HG03097 (cell line): ENCODE results near the gene BCL11B.

ENCODE experiments used
- ATAC-seq: cut with Tn5 transposase; IDR thresholded peaks from one replicate; pipeline ENCODE4 v1.9.1; 2021; ENCODE audit not compliant: unreplicated experiment, low FRiP score

Gene BCL11B

DNA sequence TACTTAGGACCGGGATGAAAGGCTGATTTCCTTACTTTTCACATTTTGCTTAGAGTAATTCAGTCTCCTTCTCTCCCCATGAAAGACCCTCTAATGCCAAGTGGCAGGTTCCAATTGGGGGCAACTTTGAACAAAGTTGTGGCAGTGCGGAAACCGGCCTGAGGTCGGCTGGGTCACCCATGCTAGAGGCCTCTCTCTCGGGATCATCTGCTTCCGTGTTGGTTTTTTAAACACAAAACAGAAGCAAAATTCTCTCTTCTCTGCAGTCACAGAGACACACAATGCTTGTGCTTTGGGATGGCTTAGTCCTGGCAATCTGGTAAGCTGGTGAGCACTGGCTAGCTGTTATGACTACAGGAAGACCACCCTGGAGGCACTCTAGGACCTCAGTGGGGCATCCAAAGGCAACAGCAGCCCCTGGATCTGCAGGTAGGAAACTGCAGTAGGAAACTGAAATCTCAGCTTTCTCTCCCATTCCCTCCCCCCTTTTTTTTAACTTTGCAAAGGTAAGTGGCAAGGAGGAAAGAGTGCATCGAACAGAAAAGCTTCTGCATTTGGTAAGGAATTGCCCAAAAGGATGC is 102.1 kb downstream of the BCL11B start:
- no peak for ATAC-seq

GRCh38 chr14:99168330-99168729 is 103.7 kb downstream of the BCL11B start:
- ATAC-seq = no peak

DNA sequence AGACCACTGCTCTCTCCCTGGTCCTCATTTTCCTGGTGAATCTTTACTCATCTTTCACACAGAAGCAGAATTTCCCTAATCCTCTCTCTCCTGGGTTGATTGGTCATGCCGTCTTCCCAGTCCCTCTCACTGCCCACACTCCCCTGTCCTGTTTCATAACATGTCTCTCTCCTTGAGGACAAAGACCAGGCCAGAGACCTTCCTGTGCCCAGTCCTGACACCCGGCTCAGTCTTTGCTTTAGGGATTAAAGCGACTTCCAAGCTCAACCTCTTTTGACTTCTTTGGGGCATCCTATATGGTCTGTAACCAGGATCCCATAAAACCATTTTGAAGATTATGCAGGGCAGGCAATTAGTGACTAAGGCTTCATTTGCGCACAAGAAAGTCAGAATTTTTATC is 105.5 kb downstream of the BCL11B start:
- no peak for ATAC-seq

DNA sequence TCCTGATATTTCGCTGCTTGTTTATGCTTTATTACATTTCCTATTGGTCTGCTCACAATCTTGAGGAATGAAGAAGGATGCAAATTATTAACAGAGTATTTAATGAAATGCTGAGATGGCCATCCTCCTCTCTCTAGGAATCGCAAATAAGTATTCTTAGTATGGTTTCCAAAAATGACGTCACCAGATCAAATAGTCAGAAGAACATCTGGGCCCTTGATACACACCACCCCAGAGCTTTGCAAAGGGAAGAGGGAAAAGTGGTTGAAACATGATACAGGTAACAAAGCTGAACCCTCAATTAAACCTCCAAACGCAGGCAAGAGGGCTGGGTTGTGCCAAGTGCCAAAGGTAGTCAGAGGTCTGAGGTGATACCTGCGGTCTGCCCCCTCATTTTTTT is 107.3 kb downstream of the BCL11B start:
- no peak for ATAC-seq

DNA sequence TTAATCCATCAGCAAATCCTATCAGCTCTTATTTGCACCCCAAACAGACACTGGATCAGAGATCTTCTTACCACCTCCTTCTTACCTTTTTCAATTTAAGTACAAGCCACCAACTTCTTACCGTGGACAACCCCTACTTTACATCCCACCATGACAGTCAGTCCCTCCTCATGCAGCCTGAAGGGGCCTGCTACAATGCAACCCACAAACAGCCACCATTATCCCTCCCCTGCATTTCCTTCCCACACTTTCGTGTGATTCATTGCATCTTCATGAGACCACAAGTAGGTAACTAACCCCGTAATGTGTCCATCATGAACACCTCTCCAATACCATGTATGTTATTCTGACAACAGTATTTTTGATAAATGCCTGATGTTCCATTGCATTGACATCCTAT is 108.6 kb downstream of the BCL11B start:
- no peak for ATAC-seq

DNA sequence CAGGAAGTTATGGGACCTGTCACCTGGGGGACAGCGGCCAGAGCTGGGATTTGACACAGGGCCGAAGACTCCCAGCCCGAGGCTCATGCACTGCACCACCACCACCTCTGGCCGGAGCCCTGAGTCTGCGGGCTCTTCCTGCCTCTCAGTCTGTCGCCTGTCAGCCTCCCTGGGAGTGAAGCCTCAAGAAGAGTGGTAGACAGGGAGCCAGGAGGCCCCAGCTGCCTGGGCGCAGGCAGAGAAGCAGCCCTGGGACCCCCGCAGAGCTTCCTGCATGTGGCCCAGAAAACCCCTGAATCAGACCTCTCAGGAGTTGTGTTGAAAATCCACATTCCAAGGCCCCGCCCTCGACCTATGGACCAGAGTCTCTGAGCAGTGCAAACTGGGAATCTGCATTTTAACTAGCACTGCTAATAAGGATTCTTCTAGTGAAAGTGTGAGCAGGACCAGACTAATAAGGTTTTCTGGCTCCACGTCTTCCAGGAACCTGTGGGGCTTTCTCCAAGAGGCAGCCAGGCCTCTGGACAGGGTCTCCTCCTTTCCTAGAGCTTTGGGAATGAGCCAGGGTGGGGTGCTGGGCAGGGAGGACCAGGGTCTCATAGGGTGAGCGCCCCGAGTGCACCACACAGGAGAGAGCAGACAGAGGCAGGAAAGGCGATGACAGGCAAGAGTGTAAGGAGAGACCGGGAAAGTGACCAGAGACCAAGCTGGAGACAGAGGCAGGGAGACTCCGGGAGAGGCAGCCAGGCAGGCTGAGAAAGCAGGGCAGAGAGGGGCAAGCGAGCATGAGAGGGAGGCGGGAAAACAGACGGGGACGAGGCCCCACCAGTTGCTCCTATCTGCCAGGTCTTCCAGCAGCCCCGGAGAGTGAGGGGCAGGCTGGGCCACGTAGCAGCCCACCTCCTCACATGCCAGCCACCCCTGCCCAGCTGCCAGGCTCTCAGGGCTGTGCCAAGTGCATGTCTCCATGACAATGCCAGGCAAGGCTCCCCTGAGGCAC is 112.4 kb downstream of the BCL11B start:
- no peak for ATAC-seq

GRCh38 chr14:99158646-99159165 is 113.3 kb downstream of the BCL11B start:
- ATAC-seq = no peak

GRCh38 chr14:99158150-99158549 is 113.8 kb downstream of the BCL11B start:
- ATAC-seq = no peak

GRCh38 chr14:99157676-99158075 is 114.3 kb downstream of the BCL11B start:
- no peak for ATAC-seq

DNA sequence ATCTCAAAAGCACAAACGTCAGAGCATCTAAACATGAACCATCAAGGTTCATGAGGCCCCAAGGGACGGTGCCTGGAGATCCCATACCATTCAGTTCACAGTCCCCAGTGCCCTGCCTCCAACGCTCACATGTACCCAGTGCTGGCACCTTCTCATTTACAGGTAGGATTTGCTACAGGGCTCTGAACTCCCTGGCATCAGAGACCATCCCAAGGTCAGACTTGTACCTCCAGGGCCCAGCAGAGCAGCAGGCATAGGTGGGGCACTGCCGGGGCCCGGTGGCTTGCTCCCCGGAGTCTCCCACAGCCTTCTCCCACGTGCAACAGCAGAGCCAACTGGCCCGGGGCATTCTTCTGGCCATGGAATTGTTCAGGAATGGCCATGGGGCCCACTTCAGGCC is 114.8 kb downstream of the BCL11B start:
- no peak for ATAC-seq

GRCh38 chr14:99156814-99157213 is 115.2 kb downstream of the BCL11B start:
- no peak for ATAC-seq

- ATAC-seq = no peak
Measured at GRCh38 chr14:99156090-99156425, 115.9 kb downstream of the BCL11B start.

- no peak for ATAC-seq
Measured at GRCh38 chr14:99155173-99156089, 116.6 kb downstream of the BCL11B start.

- no peak for ATAC-seq
Measured at GRCh38 chr14:99150236-99150635, 121.8 kb downstream of the BCL11B start.

DNA sequence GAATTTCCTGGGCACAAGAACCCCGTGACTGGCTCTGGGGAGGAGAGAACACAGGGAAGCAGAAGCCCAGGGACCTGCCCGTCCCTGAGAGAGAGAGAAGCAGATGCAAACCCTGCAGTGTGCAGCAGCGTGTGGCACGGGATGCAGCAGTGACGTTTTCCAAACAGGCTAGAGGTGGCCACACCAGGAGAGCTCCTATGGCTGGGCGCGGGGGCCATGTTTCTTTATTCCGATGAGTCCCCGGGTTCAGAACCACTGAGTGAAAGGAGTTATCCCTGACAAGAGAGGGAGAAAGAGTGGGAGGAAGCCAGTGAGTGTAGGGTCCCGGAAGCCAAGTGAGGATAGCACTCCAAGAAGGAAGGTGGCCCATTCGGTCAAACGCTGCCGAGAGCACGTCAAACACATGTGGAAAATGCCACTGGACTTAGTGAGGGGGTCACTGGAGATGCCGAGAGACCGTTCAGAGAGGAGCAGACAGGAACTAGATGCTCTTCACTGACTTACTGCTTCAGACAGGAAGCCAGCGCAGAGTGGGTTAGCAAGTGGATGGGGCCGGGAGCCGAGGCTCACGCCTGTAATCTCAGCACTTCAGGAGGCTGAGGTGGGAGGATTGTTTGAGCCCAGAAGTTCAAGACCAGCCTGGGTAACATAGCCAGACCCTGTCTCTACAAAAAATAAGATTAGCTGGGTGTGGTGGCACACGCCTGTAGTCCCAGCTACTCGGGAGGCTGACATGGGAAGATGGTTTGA is 123.0 kb downstream of the BCL11B start:
- ATAC-seq = no peak

DNA sequence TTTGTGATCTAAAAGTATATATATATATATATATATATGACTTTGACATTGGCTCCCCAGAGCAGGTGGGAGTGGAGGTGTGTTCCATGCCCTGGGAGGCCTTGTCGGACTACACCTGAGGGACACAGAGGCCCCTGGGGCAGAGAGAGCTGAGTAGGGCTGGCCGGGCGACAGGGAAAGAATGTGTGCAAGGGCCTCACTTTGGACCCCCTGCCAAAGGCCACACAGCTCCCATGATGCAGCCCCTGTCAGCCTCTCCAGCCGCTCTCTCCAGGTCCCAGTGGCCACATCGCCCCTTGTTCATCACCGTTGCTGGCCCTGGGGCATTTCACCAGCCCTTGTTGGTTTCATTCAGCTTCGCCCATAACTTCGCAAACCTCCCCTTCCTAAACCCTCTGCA is 123.9 kb downstream of the BCL11B start:
- ATAC-seq = no peak

- no peak for ATAC-seq
Measured at GRCh38 chr14:99147366-99147740, 124.6 kb downstream of the BCL11B start.

GRCh38 chr14:99146616-99147365 is 125.2 kb downstream of the BCL11B start:
- no peak for ATAC-seq

GRCh38 chr14:99145307-99145706 is 126.7 kb downstream of the BCL11B start:
- no peak for ATAC-seq
